ENCODE data around the gene OCRL. TPM values are rescaled to one million over a fixed set of nuclear protein-coding genes. Genes with fewer than 3 reads are reported as not detected.
A peak's percentile ranks its signal among the peaks of the same experiment; 100 is the strongest.

OCRL gene
- total RNA-seq, 1 donor from 2014 or later = 25.3 TPM

DNA sequence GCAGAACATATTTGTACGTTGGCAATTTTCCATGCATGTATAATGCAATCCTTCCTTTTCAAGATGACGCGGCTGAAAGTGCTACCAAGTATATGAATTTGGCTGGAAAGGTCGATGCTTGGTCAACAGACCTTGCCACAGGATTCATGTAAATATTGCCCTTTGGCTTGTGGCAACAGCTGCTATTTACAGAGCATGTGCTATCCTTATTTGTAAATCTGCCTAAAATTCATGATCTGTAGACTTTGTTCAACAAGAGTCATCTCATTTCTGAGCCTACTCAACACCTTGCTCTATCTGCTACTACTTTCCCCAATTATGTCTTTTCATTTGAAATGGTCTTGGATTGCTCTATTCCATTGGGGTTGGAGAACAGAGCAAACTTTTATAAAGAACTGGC is 14.9 kb upstream of the OCRL start:
- Mint-ChIP-seq H3K27ac (no peak overlapping the region), H3K27me3 (ENCODE audit: insufficient read depth, low read depth) (peaks cover 5% of the 10 kb centered on the region), H3K4me3 (peak overlapping the region; percentile 59), H3K36me3 (no peaks in the 10 kb centered on the region), H3K4me1 (peaks cover 7% of the 10 kb centered on the region), H3K9me3 (no peaks in the 10 kb centered on the region)
- no peak for DNase-seq (ENCODE audit: low spot score)
- Histone ChIP-seq H4K20me1 (ENCODE audit: low read depth) (peaks cover 5% of the 10 kb centered on the region), H3K4me2 (no peak overlapping the region), H3K9ac (no peak overlapping the region), H3K79me2 (ENCODE audit: low read depth) (peaks cover 21% of the 10 kb centered on the region), H3K9me3 (ENCODE audit: low read depth) (peaks cover 6% of the 10 kb centered on the region), H2AFZ (replicated peaks) (no peak overlapping the region), H3K4me1 (no peaks in the 10 kb centered on the region), H3K27ac (no peak overlapping the region), H3K36me3 (no peaks in the 10 kb centered on the region), H3K4me3 (no peak overlapping the region), H3F3A (ENCODE audit: low read depth) (peaks cover 13% of the 10 kb centered on the region), H3K27me3 (no peaks in the 10 kb centered on the region)
- TF ChIP-seq, protein P1, sequence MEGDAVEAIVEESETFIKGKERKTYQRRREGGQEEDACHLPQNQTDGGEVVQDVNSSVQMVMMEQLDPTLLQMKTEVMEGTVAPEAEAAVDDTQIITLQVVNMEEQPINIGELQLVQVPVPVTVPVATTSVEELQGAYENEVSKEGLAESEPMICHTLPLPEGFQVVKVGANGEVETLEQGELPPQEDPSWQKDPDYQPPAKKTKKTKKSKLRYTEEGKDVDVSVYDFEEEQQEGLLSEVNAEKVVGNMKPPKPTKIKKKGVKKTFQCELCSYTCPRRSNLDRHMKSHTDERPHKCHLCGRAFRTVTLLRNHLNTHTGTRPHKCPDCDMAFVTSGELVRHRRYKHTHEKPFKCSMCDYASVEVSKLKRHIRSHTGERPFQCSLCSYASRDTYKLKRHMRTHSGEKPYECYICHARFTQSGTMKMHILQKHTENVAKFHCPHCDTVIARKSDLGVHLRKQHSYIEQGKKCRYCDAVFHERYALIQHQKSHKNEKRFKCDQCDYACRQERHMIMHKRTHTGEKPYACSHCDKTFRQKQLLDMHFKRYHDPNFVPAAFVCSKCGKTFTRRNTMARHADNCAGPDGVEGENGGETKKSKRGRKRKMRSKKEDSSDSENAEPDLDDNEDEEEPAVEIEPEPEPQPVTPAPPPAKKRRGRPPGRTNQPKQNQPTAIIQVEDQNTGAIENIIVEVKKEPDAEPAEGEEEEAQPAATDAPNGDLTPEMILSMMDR (IDR thresholded peaks at IDR 0.05) = no peak
- no peak for TF ChIP-seq EZH2 (IDR thresholded peaks at IDR 0.05)
- TF ChIP-seq EZH2phosphoT487 (IDR thresholded peaks at IDR 0.05) = no peak

DNA sequence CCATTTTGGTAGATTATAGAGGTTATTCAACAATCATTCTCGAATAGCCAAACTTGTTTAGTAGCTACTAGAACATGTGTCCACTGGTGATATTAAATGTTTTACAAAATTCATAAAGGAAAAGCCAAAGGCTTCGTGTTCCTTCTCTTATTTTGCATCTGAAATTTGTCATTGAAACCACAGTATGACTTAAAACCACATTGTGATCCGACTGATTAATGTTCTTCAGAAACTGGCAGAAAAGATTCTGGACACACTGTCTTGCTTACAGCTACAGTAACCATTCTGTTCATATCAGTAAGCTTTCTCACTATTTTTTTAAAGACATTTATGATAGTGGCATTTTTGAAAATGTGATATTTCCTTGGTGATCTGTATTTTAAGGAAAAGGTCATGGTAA is 14.2 kb upstream of the OCRL start:
- Histone ChIP-seq H3K4me2 (no peak overlapping the region), H3K9me3 (ENCODE audit: low read depth) (peaks cover 6% of the 10 kb centered on the region), H3K79me2 (ENCODE audit: low read depth) (peaks cover 13% of the 10 kb centered on the region), H2AFZ (replicated peaks) (no peak overlapping the region), H3K27ac (no peak overlapping the region), H3K27me3 (no peaks in the 10 kb centered on the region), H4K20me1 (ENCODE audit: low read depth) (no peaks in the 10 kb centered on the region), H3K9ac (no peak overlapping the region), H3F3A (ENCODE audit: low read depth) (peaks cover 13% of the 10 kb centered on the region), H3K4me3 (no peak overlapping the region), H3K36me3 (no peaks in the 10 kb centered on the region), H3K4me1 (no peaks in the 10 kb centered on the region)
- Mint-ChIP-seq H3K9me3 (no peaks in the 10 kb centered on the region), H3K4me3 (no peak overlapping the region), H3K4me1 (peaks cover 4% of the 10 kb centered on the region), H3K36me3 (no peaks in the 10 kb centered on the region), H3K27me3 (ENCODE audit: insufficient read depth, low read depth) (peaks cover 5% of the 10 kb centered on the region), H3K27ac (no peak overlapping the region)
- TF ChIP-seq, protein P1 (IDR thresholded peaks at IDR 0.05) = no peak
- TF ChIP-seq EZH2 (IDR thresholded peaks at IDR 0.05) = no peak
- TF ChIP-seq EZH2phosphoT487 (IDR thresholded peaks at IDR 0.05) = no peak
- no peak for DNase-seq (ENCODE audit: low spot score)

DNA sequence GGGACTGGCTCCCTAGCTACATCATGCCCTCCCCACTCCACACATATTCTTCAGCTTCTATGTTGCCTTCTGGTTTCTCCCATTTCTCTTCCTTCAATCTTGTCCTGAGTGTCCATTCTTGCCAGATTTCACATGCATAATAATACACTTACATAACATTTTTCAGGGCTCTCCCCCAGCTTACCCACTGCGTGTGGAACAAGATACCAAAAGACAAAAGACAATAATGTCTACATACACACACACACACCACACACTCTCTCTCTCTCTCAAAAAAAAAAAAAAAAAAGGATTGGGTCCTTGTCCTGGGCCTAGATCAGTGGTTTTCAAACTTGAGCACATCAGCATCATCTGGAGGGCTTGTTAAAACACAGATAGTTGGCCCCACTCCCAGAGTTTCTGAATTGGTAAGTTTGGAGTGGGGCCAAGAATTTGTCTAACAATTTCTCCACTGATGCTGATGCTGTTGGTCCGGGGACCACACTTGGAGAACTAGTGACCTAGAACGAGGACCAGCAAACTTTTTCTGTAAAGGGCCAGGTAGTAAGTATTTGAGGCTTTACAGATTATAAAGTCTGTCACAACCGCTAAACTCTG is 10.3 kb upstream of the OCRL start:
- Histone ChIP-seq H3K9ac (no peak overlapping the region), H4K20me1 (ENCODE audit: low read depth) (no peaks in the 10 kb centered on the region), H3K4me3 (no peak overlapping the region), H3K9me3 (ENCODE audit: low read depth) (no peaks in the 10 kb centered on the region), H3K27me3 (no peaks in the 10 kb centered on the region), H3K36me3 (no peaks in the 10 kb centered on the region), H3K4me1 (no peaks in the 10 kb centered on the region), H2AFZ (replicated peaks) (no peak overlapping the region), H3F3A (ENCODE audit: low read depth) (no peaks in the 10 kb centered on the region), H3K4me2 (no peak overlapping the region), H3K27ac (no peak overlapping the region), H3K79me2 (ENCODE audit: low read depth) (no peaks in the 10 kb centered on the region)
- Mint-ChIP-seq H3K27me3 (ENCODE audit: insufficient read depth, low read depth) (peaks cover 3% of the 10 kb centered on the region), H3K4me3 (no peak overlapping the region), H3K4me1 (no peaks in the 10 kb centered on the region), H3K9me3 (no peaks in the 10 kb centered on the region), H3K27ac (no peak overlapping the region), H3K36me3 (no peaks in the 10 kb centered on the region)
- no peak for TF ChIP-seq EZH2phosphoT487 (IDR thresholded peaks at IDR 0.05)
- TF ChIP-seq, protein P1 (IDR thresholded peaks at IDR 0.05) = no peak
- no peak for TF ChIP-seq EZH2 (IDR thresholded peaks at IDR 0.05)
- no peak for DNase-seq (ENCODE audit: low spot score)
